Loucy (cell line): ENCODE results near the gene MACIR.

Experiments used
- H2AFZ ChIP-seq: fragments of 200-600 bp; sonication (generic); 2 replicates; pipeline ENCODE4 v1.6.0; 2016; ENCODE audit warnings: antibody characterized with exemption, mild to moderate bottlenecking, low read length, moderate library complexity
- H3F3A ChIP-seq: fragments of 200-600 bp; 2 replicates; pipeline ENCODE4 v1.6.0; 2016; ENCODE audit warnings: antibody characterized with exemption, low read depth, mild to moderate bottlenecking
- H3K27me3 ChIP-seq: fragments of 200-600 bp; sonication (generic); 2 replicates; pipeline ENCODE4 v1.6.1; 2014; ENCODE audit warnings: low read length, mild to moderate bottlenecking; ENCODE audit not compliant: insufficient read depth, poor library complexity, severe bottlenecking
- H3K36me3 ChIP-seq: fragments of 200-600 bp; sonication (generic); 2 replicates; pipeline ENCODE4 v1.6.1; 2016; ENCODE audit warnings: low read length; ENCODE audit not compliant: insufficient read depth
- H3K4me1 ChIP-seq: fragments of 200-600 bp; sonication (generic); 2 replicates; pipeline ENCODE4 v1.5.1; 2014; ENCODE audit warnings: low read length, mild to moderate bottlenecking; ENCODE audit not compliant: insufficient read depth, poor library complexity, severe bottlenecking
- H3K4me2 ChIP-seq: fragments of 200-600 bp; sonication (generic); 2 replicates; pipeline ENCODE4 v1.6.0; 2014; ENCODE audit warnings: antibody characterized with exemption, low read length, low read depth, mild to moderate bottlenecking; ENCODE audit not compliant: poor library complexity, severe bottlenecking
- H3K4me3 ChIP-seq: fragments of 200-600 bp; sonication (generic); 2 replicates; pipeline ENCODE4 v1.5.1; 2014; ENCODE audit warnings: low read length, mild to moderate bottlenecking, mixed read lengths; ENCODE audit not compliant: poor library complexity, severe bottlenecking
- H3K79me2 ChIP-seq: fragments of 200-600 bp; sonication (generic); 2 replicates; pipeline ENCODE4 v1.6.1; 2014; ENCODE audit warnings: low read length; ENCODE audit not compliant: insufficient read depth
- H3K9ac ChIP-seq: fragments of 200-600 bp; sonication (generic); 2 replicates; pipeline ENCODE4 v1.6.0; 2014; ENCODE audit warnings: mild to moderate bottlenecking, low read depth, low read length, moderate library complexity; ENCODE audit not compliant: poor library complexity, severe bottlenecking
- H3K9me2 ChIP-seq: fragments of 200-600 bp; sonication (generic); replicated peaks from 2 replicates; pipeline ENCODE4 v1.6.1; 2016; ENCODE audit warnings: low read depth, low read length, mixed read lengths
- H3K9me3 ChIP-seq: fragments of 200-600 bp; sonication (generic); 2 replicates; pipeline ENCODE4 v1.6.1; 2014; ENCODE audit warnings: mild to moderate bottlenecking, antibody characterized with exemption, low read length, low read depth; ENCODE audit not compliant: insufficient read depth
- H4K20me1 ChIP-seq: fragments of 200-600 bp; sonication (generic); 2 replicates; pipeline ENCODE4 v1.6.0; 2014; ENCODE audit warnings: antibody characterized with exemption, low read length, mild to moderate bottlenecking; ENCODE audit not compliant: insufficient read depth, poor library complexity, severe bottlenecking
- CTCF ChIP-seq: fragments of 200-600 bp; sonication (generic); conservative IDR thresholded peaks from 2 replicates; pipeline ENCODE4 v1.5.1; 2014; ENCODE audit warnings: mild to moderate bottlenecking, antibody characterized with exemption, low read length
- EZH2phosphoT487 ChIP-seq: fragments of 200-600 bp; IDR thresholded peaks from 2 replicates; pipeline ENCODE4 v1.6.1; 2018; ENCODE audit warnings: antibody characterized with exemption, mild to moderate bottlenecking, moderate library complexity, borderline replicate concordance

MACIR gene

DNA sequence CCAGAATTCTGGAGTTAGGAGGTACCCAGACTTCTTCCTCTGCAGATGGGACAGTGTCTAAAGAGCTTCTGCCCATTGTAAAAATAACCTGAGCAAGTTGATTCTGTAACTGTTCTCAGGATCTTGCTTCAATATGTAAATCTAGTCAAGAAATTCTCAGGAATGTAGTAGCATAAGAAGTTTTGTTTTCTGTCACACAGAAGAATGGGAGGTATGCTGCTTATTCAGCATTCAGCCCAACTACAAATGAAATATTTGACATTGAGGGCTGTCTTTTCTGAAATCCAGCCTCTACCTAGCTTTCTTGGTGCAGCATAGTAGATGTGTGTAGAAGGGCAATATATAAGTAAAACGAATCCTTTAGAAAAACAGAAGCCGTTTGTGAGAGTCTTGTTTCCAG lies 13.8 kb downstream of the MACIR start:
- no peaks in the 10 kb centered on the region for H4K20me1 ChIP-seq
- H3K4me1 ChIP-seq = no peaks in the 10 kb centered on the region
- no peak overlapping the region for H3K9ac ChIP-seq
- H3K4me3 ChIP-seq = no peak overlapping the region
- H3K27me3 ChIP-seq = no peaks in the 10 kb centered on the region
- no peak overlapping the region for H2AFZ ChIP-seq
- no peak overlapping the region for H3K4me2 ChIP-seq
- H3K79me2 ChIP-seq = no peaks in the 10 kb centered on the region
- H3K36me3 ChIP-seq = no peaks in the 10 kb centered on the region
- TF ChIP-seq EZH2phosphoT487 = no peak
- TF ChIP-seq CTCF = no peak
- H3F3A ChIP-seq = no peaks in the 10 kb centered on the region
- H3K9me3 ChIP-seq = no peaks in the 10 kb centered on the region
- H3K9me2 ChIP-seq = no peaks in the 10 kb centered on the region

GRCh38 chr5:103273952-103274351 lies 15.4 kb downstream of the MACIR start:
- H3K79me2 ChIP-seq = no peaks in the 10 kb centered on the region
- no peak overlapping the region for H3K9ac ChIP-seq
- TF ChIP-seq EZH2phosphoT487 (no peak), CTCF (no peak)
- H3K9me2 ChIP-seq = no peaks in the 10 kb centered on the region
- no peaks in the 10 kb centered on the region for H3K27me3 ChIP-seq
- H3K4me3 ChIP-seq = no peak overlapping the region
- no peaks in the 10 kb centered on the region for H3K36me3 ChIP-seq
- no peak overlapping the region for H3K4me2 ChIP-seq
- H3K9me3 ChIP-seq = no peaks in the 10 kb centered on the region
- H3F3A ChIP-seq = no peaks in the 10 kb centered on the region
- H3K4me1 ChIP-seq = no peaks in the 10 kb centered on the region
- H2AFZ ChIP-seq = no peak overlapping the region
- H4K20me1 ChIP-seq = no peaks in the 10 kb centered on the region

- no peaks in the 10 kb centered on the region for H3K36me3 ChIP-seq
- H3K9me3 ChIP-seq = no peaks in the 10 kb centered on the region
- no peaks in the 10 kb centered on the region for H3K27me3 ChIP-seq
- H3K79me2 ChIP-seq = no peaks in the 10 kb centered on the region
- no peak overlapping the region for H3K9ac ChIP-seq
- TF ChIP-seq CTCF = no peak
- TF ChIP-seq EZH2phosphoT487 = no peak
- H3K4me3 ChIP-seq = no peak overlapping the region
- H3K4me2 ChIP-seq = no peak overlapping the region
- H3F3A ChIP-seq = no peaks in the 10 kb centered on the region
- H4K20me1 ChIP-seq = no peaks in the 10 kb centered on the region
- H2AFZ ChIP-seq = no peak overlapping the region
- H3K9me2 ChIP-seq = no peaks in the 10 kb centered on the region
- no peaks in the 10 kb centered on the region for H3K4me1 ChIP-seq
Measured at GRCh38 chr5:103275851-103276250, 17.3 kb downstream of the MACIR start.
